Endothelial cell (in vitro differentiated cells): Measurements from ENCODE around the gene CAB39L. TPM values are rescaled to one million over a fixed set of nuclear protein-coding genes. Genes with fewer than 3 reads are reported as not detected.

Source experiments
- DNase-seq: peaks from one replicate; pipeline ENCODE4 v3.0.0; 2021; ENCODE audit warnings: low spot score
- H3K27ac Mint-ChIP-seq: one replicate; pipeline ENCODE4 v1.8.0; 2021; ENCODE audit warnings: mixed read lengths, inconsistent platforms; ENCODE audit not compliant: unreplicated experiment
- H3K27me3 Mint-ChIP-seq: one replicate; pipeline ENCODE4 v1.8.0; 2021; ENCODE audit warnings: mild to moderate bottlenecking, moderate library complexity, mixed read lengths, inconsistent platforms; ENCODE audit not compliant: unreplicated experiment
- H3K36me3 Mint-ChIP-seq: one replicate; pipeline ENCODE4 v1.8.0; 2021; ENCODE audit warnings: mild to moderate bottlenecking, low read depth, mixed read lengths, inconsistent platforms; ENCODE audit not compliant: unreplicated experiment
- H3K4me1 Mint-ChIP-seq: one replicate; pipeline ENCODE4 v1.8.0; 2021; ENCODE audit warnings: mild to moderate bottlenecking, mixed read lengths, inconsistent platforms; ENCODE audit not compliant: unreplicated experiment
- H3K4me3 Mint-ChIP-seq: one replicate; pipeline ENCODE4 v1.8.0; 2021; ENCODE audit warnings: mild to moderate bottlenecking, mixed read lengths, inconsistent platforms; ENCODE audit not compliant: unreplicated experiment
- H3K9me3 Mint-ChIP-seq: one replicate; pipeline ENCODE4 v1.8.0; 2021; ENCODE audit warnings: mixed read lengths, inconsistent platforms; ENCODE audit not compliant: unreplicated experiment
- CTCF ChIP-seq: fragments of 200-600 bp; sonication (generic); IDR thresholded peaks from one replicate; pipeline ENCODE4 v1.5.0; 2021; ENCODE audit warnings: antibody characterized with exemption; ENCODE audit not compliant: unreplicated experiment
- total RNA-seq: library from RNA; stranded (reverse); fragmentation: NEBNext Ultra II Directional; extraction: Animal tissue kit (Norgen Biotek cat#: 25700); gene quantifications from one replicate; pipeline ENCODE4 v1.2.1, GENCODE V29; 2021; ENCODE audit not compliant: unreplicated experiment

The CAB39L gene
- total RNA-seq, 1 donor from 2014 or later = 3.9 TPM

GRCh38 chr13:49368688-49369087 lies 75.2 kb downstream of the CAB39L start:
- Mint-ChIP-seq H3K4me3 (no peak overlapping the region), H3K27me3 (no peaks in the 10 kb centered on the region), H3K27ac (no peak overlapping the region), H3K9me3 (no peaks in the 10 kb centered on the region), H3K4me1 (no peaks in the 10 kb centered on the region), H3K36me3 (no peaks in the 10 kb centered on the region)
- no peak for TF ChIP-seq CTCF
- no peak for DNase-seq

- Mint-ChIP-seq H3K27me3 (no peaks in the 10 kb centered on the region), H3K4me3 (no peak overlapping the region), H3K27ac (no peak overlapping the region), H3K4me1 (no peaks in the 10 kb centered on the region), H3K9me3 (no peaks in the 10 kb centered on the region), H3K36me3 (no peaks in the 10 kb centered on the region)
- DNase-seq = no peak
- TF ChIP-seq CTCF = no peak
Observed at GRCh38 chr13:49367640-49368422, 76.0 kb downstream of the CAB39L start.

- H3K4me1 Mint-ChIP-seq = no peaks in the 10 kb centered on the region
- no peak for DNase-seq
- H3K4me3 Mint-ChIP-seq = no peak overlapping the region
- H3K36me3 Mint-ChIP-seq = no peaks in the 10 kb centered on the region
- H3K27me3 Mint-ChIP-seq = no peaks in the 10 kb centered on the region
- no peak overlapping the region for H3K27ac Mint-ChIP-seq
- TF ChIP-seq CTCF = no peak
- no peaks in the 10 kb centered on the region for H3K9me3 Mint-ChIP-seq
Observed at GRCh38 chr13:49366841-49367240, 77.0 kb downstream of the CAB39L start.

GRCh38 chr13:49357694-49358093 lies 86.2 kb downstream of the CAB39L start:
- no peaks in the 10 kb centered on the region for H3K27me3 Mint-ChIP-seq
- DNase-seq = no peak
- no peaks in the 10 kb centered on the region for H3K4me1 Mint-ChIP-seq
- no peaks in the 10 kb centered on the region for H3K9me3 Mint-ChIP-seq
- no peak overlapping the region for H3K4me3 Mint-ChIP-seq
- H3K27ac Mint-ChIP-seq = no peak overlapping the region
- H3K36me3 Mint-ChIP-seq = no peaks in the 10 kb centered on the region
- TF ChIP-seq CTCF = no peak

- TF ChIP-seq CTCF = no peak
- no peaks in the 10 kb centered on the region for H3K36me3 Mint-ChIP-seq
- H3K27me3 Mint-ChIP-seq = no peaks in the 10 kb centered on the region
- no peaks in the 10 kb centered on the region for H3K9me3 Mint-ChIP-seq
- H3K27ac Mint-ChIP-seq = no peak overlapping the region
- no peak for DNase-seq
- H3K4me3 Mint-ChIP-seq = no peak overlapping the region
- no peaks in the 10 kb centered on the region for H3K4me1 Mint-ChIP-seq
Observed at GRCh38 chr13:49356223-49356622, 87.6 kb downstream of the CAB39L start.
